Trophoblast cell (in vitro differentiated cells and primary cell): ENCODE results near the gene GPR180.

ENCODE experiments used
- DNase-seq, 2 donors: peaks; one replicate each; pipeline ENCODE4 v3.0.0-alpha.2; 2016
- H2AFZ ChIP-seq: 2 replicates; pipeline ENCODE4 v1.6.1; 2013; ENCODE audit warnings: low read length, moderate library complexity, mild to moderate bottlenecking; ENCODE audit not compliant: insufficient read depth, poor library complexity
- H2AK5ac ChIP-seq: 2 replicates; pipeline ENCODE4 v1.6.1; 2013; ENCODE audit warnings: mild to moderate bottlenecking, low read length
- H2BK120ac ChIP-seq: 2 replicates; pipeline ENCODE4 v1.6.1; 2013; ENCODE audit warnings: low read length, mild to moderate bottlenecking, moderate library complexity; ENCODE audit not compliant: insufficient read depth, poor library complexity
- H2BK12ac ChIP-seq: 2 replicates; pipeline ENCODE4 v1.6.1; 2013; ENCODE audit warnings: mild to moderate bottlenecking, low read length, moderate library complexity
- H2BK5ac ChIP-seq: 2 replicates; pipeline ENCODE4 v1.6.1; 2013; ENCODE audit warnings: low read length, low read depth, moderate library complexity, mild to moderate bottlenecking; ENCODE audit not compliant: poor library complexity
- H3K14ac ChIP-seq: 2 replicates; pipeline ENCODE4 v1.6.1; 2013; ENCODE audit warnings: mild to moderate bottlenecking, low read length
- H3K18ac ChIP-seq: 2 replicates; pipeline ENCODE4 v1.6.1; 2013; ENCODE audit warnings: mild to moderate bottlenecking, low read length
- H3K23ac ChIP-seq: 2 replicates; pipeline ENCODE4 v1.6.1; 2013; ENCODE audit warnings: low read length
- H3K27ac ChIP-seq: 2 replicates; pipeline ENCODE4 v1.5.1; 2013; ENCODE audit warnings: low read depth, mild to moderate bottlenecking, inconsistent platforms, low read length, moderate library complexity
- H3K27me3 ChIP-seq: 2 replicates; pipeline ENCODE4 v1.6.1; 2013; ENCODE audit warnings: inconsistent platforms, mild to moderate bottlenecking, low read length, moderate library complexity; ENCODE audit not compliant: insufficient read depth
- H3K36me3 ChIP-seq, 2 experiments: 1 replicate in 1 of 2; 2 replicates in 1 of 2; pipeline ENCODE4 v1.6.1; 2013; ENCODE audit warnings: low read length in 2 of 2, mild to moderate bottlenecking in 2 of 2, moderate library complexity in 1 of 2; ENCODE audit not compliant: insufficient read depth in 2 of 2, control insufficient read depth in 1 of 2
- H3K4ac ChIP-seq: 2 replicates; pipeline ENCODE4 v1.6.1; 2013; ENCODE audit warnings: low read depth, mild to moderate bottlenecking, low read length, moderate library complexity
- H3K4me1 ChIP-seq, 2 experiments: 1 replicate in 1 of 2; 2 replicates in 1 of 2; pipeline ENCODE4 v1.6.1; 2013; ENCODE audit warnings: low read length in 2 of 2, mild to moderate bottlenecking in 2 of 2, moderate library complexity in 1 of 2; ENCODE audit not compliant: insufficient read depth in 2 of 2, control insufficient read depth in 1 of 2
- H3K4me2 ChIP-seq: 2 replicates; pipeline ENCODE4 v1.6.1; 2013; ENCODE audit warnings: inconsistent platforms, mild to moderate bottlenecking, low read length, moderate library complexity
- H3K4me3 ChIP-seq: 2 replicates; pipeline ENCODE4 v1.5.1; 2013; ENCODE audit warnings: mild to moderate bottlenecking, low read depth, low read length, inconsistent platforms
- H3K79me1 ChIP-seq: one replicate; pipeline ENCODE4 v1.6.1; 2013; ENCODE audit warnings: low read length
- H3K79me2 ChIP-seq: 2 replicates; pipeline ENCODE4 v1.6.1; 2013; ENCODE audit warnings: low read length, mild to moderate bottlenecking; ENCODE audit not compliant: control insufficient read depth, insufficient read depth, poor library complexity
- H3K9ac ChIP-seq: 2 replicates; pipeline ENCODE4 v1.6.1; 2013; ENCODE audit warnings: mild to moderate bottlenecking, low read length
- H3K9me3 ChIP-seq: 2 replicates; pipeline ENCODE4 v1.6.1; 2013; ENCODE audit warnings: low read depth, mild to moderate bottlenecking, control low read depth, inconsistent platforms, low read length; ENCODE audit not compliant: insufficient read depth
- H4K12ac ChIP-seq: 2 replicates; pipeline ENCODE4 v1.6.1; 2013; ENCODE audit warnings: low read depth, mild to moderate bottlenecking, low read length, moderate library complexity
- H4K8ac ChIP-seq: 2 replicates; pipeline ENCODE4 v1.6.1; 2013; ENCODE audit warnings: low read depth, mild to moderate bottlenecking, low read length, moderate library complexity
- H4K91ac ChIP-seq: one replicate; pipeline ENCODE4 v1.6.1; 2013; ENCODE audit warnings: low read depth, mild to moderate bottlenecking, low read length, moderate library complexity
- WGBS: extraction: QIAGEN DNeasy Blood & Tissue Kit; methylation state at CpG from one replicate; pipeline ENCODE4 v1.1.7; 2013; ENCODE audit warnings: missing lambda C conversion rate; ENCODE audit not compliant: insufficient read length, insufficient coverage; ENCODE audit errors: extremely low coverage; 5-methylcytosine and 5-hydroxymethylcytosine counted together

Gene GPR180

DNA sequence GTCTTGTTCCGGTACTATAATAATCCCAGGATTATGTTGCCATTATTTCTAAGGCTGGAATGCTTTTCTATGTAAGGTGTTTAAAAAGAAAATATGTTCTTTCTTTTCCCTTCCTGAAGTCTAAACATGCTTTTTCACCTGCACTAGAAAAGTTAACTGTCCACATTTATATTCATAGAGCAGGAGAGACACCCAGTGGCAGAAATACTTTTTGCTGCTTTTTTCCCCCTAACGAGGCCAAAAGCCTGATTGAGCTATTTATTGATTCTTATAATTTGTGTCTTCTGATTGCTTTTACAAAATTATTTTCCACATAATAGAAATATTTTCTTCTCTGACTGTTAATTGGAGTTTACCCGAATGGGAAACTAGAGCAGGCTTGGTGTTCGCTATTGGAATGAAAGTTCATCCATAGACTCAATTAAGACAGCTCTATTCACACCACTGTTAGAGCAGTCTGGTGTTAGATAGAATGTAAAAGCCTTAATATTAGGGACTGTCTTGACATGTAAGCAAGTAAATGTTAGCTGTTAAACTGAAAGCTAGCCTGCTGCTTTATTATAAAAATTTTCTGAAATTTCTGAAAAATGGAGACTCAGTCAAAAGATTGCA lies 15.8 kb downstream of the GPR180 start:
- Histone ChIP-seq H3K14ac (no peak overlapping the region), H3K18ac (no peak overlapping the region), H4K91ac (no peak overlapping the region), H2BK5ac (no peak overlapping the region), H3K9ac (no peak overlapping the region), H3K27ac (no peak overlapping the region), H3K23ac (no peak overlapping the region), H3K4me2 (no peak overlapping the region), H2BK12ac (no peak overlapping the region), H3K36me3 (peaks cover 0 to 2% of the 10 kb centered on the region in 2 experiments), H3K27me3 (no peaks in the 10 kb centered on the region), H2AK5ac (no peak overlapping the region), H3K9me3 (no peaks in the 10 kb centered on the region), H2AFZ (no peak overlapping the region), H3K79me1 (no peaks in the 10 kb centered on the region), H4K8ac (no peak overlapping the region), H4K12ac (no peak overlapping the region), H3K4ac (no peak overlapping the region), H3K4me1 (no peaks in the 10 kb centered on the region), H3K79me2 (no peaks in the 10 kb centered on the region), H2BK120ac (no peak overlapping the region), H3K4me3 (no peak overlapping the region)
- peak in 1 of 2 donors; percentile 60 for DNase-seq
- no CpG with 5 or more reads among the region's 4 CpGs for whole genome bisulfite sequencing

DNA sequence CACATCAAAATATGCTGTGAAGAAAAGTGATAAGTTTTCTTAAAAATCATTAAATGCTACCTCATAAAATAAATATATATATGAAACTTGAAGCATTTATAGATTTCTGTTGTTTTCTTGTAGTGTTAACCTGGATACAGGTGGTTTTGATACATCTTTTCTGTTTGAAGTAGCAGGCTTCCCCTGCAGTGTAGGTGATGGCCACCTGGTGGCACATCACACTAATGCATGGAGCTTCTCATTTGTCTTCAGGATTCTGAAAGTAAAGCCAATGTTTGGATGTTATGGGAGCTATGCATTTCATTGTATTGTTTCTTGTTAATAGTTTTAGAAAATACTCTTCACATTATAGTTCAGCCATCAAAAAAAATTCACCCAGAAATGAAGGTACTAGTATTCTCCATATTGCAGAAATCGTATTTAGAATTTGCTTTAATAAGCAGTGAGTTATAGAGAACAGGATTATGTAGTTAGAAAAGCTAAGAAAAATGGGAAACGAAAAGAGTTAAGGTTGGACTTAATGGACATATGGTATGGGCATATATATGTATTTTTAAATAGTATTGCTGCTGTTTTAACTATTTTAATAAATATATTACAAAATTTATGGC lies 18.7 kb downstream of the GPR180 start:
- Histone ChIP-seq H3K27me3 (no peaks in the 10 kb centered on the region), H2BK5ac (no peak overlapping the region), H2AFZ (no peak overlapping the region), H3K18ac (no peak overlapping the region), H3K27ac (no peak overlapping the region), H4K91ac (no peak overlapping the region), H3K79me1 (no peaks in the 10 kb centered on the region), H3K14ac (no peak overlapping the region), H3K9me3 (no peaks in the 10 kb centered on the region), H4K8ac (no peak overlapping the region), H4K12ac (no peak overlapping the region), H3K36me3 (peaks cover 11 to 14% of the 10 kb centered on the region in 2 experiments), H3K4me1 (no peaks in the 10 kb centered on the region), H3K4me2 (no peak overlapping the region), H3K4ac (no peak overlapping the region), H3K4me3 (no peak overlapping the region), H2BK12ac (no peak overlapping the region), H2AK5ac (no peak overlapping the region), H2BK120ac (no peak overlapping the region), H3K23ac (no peak overlapping the region), H3K79me2 (no peaks in the 10 kb centered on the region), H3K9ac (no peak overlapping the region)
- DNase-seq, result peak; percentile 22 to 67
- WGBS, result 100% methylated on average over 1 of the region's 2 CpGs

DNA sequence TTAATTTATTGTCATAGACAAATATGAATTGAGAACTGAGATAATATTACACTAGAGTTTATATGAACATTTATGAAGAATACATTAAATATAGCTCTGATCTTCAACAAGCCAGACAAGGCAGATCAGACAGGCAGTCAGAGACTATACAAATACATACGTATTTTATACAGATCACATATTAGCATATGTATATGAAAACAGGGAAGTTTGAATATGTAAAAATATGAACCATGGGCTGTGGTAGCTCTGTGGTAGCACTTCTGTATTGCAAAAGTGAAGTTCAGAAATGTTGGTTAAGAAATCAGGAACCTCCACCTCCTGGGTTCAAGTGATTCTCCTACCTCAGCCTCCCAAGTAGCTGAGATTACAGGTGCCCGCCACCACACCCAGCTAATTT lies 20.7 kb downstream of the GPR180 start:
- no peaks in the 10 kb centered on the region for H3K9me3 ChIP-seq
- no peak overlapping the region for H3K4ac ChIP-seq
- H2AFZ ChIP-seq, result no peak overlapping the region
- H3K27me3 ChIP-seq, result no peaks in the 10 kb centered on the region
- H2AK5ac ChIP-seq, result no peak overlapping the region
- H3K9ac ChIP-seq, result no peak overlapping the region
- H3K14ac ChIP-seq, result no peak overlapping the region
- H3K4me1 ChIP-seq, result no peaks in the 10 kb centered on the region
- peaks cover 11 to 14% of the 10 kb centered on the region in 2 experiments for H3K36me3 ChIP-seq
- no peaks in the 10 kb centered on the region for H3K79me2 ChIP-seq
- no peak overlapping the region for H2BK12ac ChIP-seq
- no peak for DNase-seq
- no CpG with 5 or more reads among the region's 2 CpGs for WGBS
- H3K23ac ChIP-seq, result no peak overlapping the region
- no peak overlapping the region for H4K12ac ChIP-seq
- no peak overlapping the region for H3K18ac ChIP-seq
- H2BK5ac ChIP-seq, result no peak overlapping the region
- no peaks in the 10 kb centered on the region for H3K79me1 ChIP-seq
- no peak overlapping the region for H3K4me2 ChIP-seq
- H2BK120ac ChIP-seq, result no peak overlapping the region
- H4K8ac ChIP-seq, result no peak overlapping the region
- H3K4me3 ChIP-seq, result no peak overlapping the region
- H3K27ac ChIP-seq, result no peak overlapping the region
- no peak overlapping the region for H4K91ac ChIP-seq

DNA sequence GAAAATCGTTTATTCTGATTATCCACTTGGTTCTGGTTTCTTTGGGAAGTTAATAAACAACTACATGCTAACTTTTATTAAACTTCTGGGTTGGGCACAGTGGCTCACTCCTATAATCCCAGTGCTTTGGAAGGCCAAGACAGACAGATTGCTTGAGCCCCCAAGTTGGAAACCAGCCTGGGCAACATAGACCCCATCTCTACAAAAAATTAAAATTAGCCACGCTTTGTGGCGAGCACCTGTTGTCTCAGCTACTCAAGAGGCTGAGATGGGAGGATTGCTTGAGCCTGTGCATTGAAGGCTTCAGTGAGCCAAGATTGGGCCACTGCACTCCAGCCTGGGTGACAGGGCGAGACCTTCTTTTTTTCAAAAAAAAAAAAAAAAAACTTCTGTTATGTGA lies 21.7 kb downstream of the GPR180 start:
- Histone ChIP-seq H4K12ac (no peak overlapping the region), H3K79me2 (no peaks in the 10 kb centered on the region), H3K4me1 (no peaks in the 10 kb centered on the region), H3K27me3 (no peaks in the 10 kb centered on the region), H2BK120ac (no peak overlapping the region), H3K9me3 (no peaks in the 10 kb centered on the region), H3K79me1 (no peaks in the 10 kb centered on the region), H3K9ac (no peak overlapping the region), H3K27ac (no peak overlapping the region), H3K18ac (no peak overlapping the region), H2AK5ac (no peak overlapping the region), H4K8ac (no peak overlapping the region), H2AFZ (no peak overlapping the region), H3K36me3 (peaks cover 11 to 14% of the 10 kb centered on the region in 2 experiments), H2BK5ac (no peak overlapping the region), H3K4me2 (no peak overlapping the region), H2BK12ac (no peak overlapping the region), H4K91ac (no peak overlapping the region), H3K4ac (no peak overlapping the region), H3K14ac (no peak overlapping the region), H3K23ac (no peak overlapping the region), H3K4me3 (no peak overlapping the region)
- DNase-seq, result no peak
- WGBS, result no CpG with 5 or more reads among the region's 4 CpGs
